K562 (cell line): Measurements from ENCODE around the gene FRMD1.

Experiments used
- ESRRA ChIP-seq: fragments of 450-650 bp; IDR thresholded peaks from 2 replicates; pipeline ENCODE4 v1.6.1; 2014; ENCODE audit warnings: low read depth, mild to moderate bottlenecking, moderate library complexity, borderline replicate concordance
- FOXK1 ChIP-seq: sonication (generic); formaldehyde crosslinking; IDR thresholded peaks from 2 replicates; pipeline ENCODE4 v1.8.0; 2022; ENCODE audit warnings: missing genetic modification reagents, mild to moderate bottlenecking, borderline replicate concordance
- FUS ChIP-seq: fragments of 200-400 bp; formaldehyde crosslinking; optimal IDR thresholded peaks from 2 replicates; pipeline ENCODE3; 2017; ENCODE audit warnings: low read depth, low read length
- IRF2 ChIP-seq: sonication (generic); formaldehyde crosslinking; IDR thresholded peaks from 2 replicates; pipeline ENCODE4 v1.8.1; 2022; ENCODE audit warnings: mild to moderate bottlenecking, missing genetic modification reagents
- KDM1A ChIP-seq, 2 experiments: fragments of 450-650 bp; IDR thresholded peaks; 2 replicates each; pipeline ENCODE4 v1.6.1; 2016; ENCODE audit warnings: mild to moderate bottlenecking in 2 of 2
- MAFK ChIP-seq: IDR thresholded peaks from 2 replicates; pipeline ENCODE4 v1.6.1; 2011; ENCODE audit warnings: low read length, improper control_type of control experiment
- MEF2A ChIP-seq: IDR thresholded peaks from 2 replicates; pipeline ENCODE4 v1.6.1; 2011; ENCODE audit warnings: low read depth, mild to moderate bottlenecking, low read length, moderate library complexity; ENCODE audit not compliant: control insufficient read depth
- MXI1 ChIP-seq: IDR thresholded peaks from 2 replicates; pipeline ENCODE4 v1.6.1; 2011; ENCODE audit warnings: low read depth, mild to moderate bottlenecking, improper control_type of control experiment, low read length
- PURB ChIP-seq: sonication (generic); formaldehyde crosslinking; IDR thresholded peaks from 2 replicates; pipeline ENCODE4 v1.9.0; 2021; ENCODE audit warnings: low read depth, mild to moderate bottlenecking, missing genetic modification reagents
- RNF2 ChIP-seq: sonication (generic); IDR thresholded peaks from 2 replicates; pipeline ENCODE4 v1.6.1; 2016
- SMC3 ChIP-seq: conservative IDR thresholded peaks from 2 replicates; pipeline ENCODE4 v1.6.1; 2011; ENCODE audit warnings: low read depth, low read length, improper control_type of control experiment; ENCODE audit not compliant: insufficient read depth
- ZBTB11 ChIP-seq, 3 experiments: fragments of 200-800 bp in 1 of 3; fragments of 250-450 bp in 1 of 3; fragments of 450-650 bp in 1 of 3; sonication (Bioruptor Pico) in 1 of 3; sonication (Bioruptor generic) in 1 of 3; formaldehyde crosslinking in 1 of 3; IDR thresholded peaks; 2 replicates each; pipeline versions ENCODE4 v1.6.1 to v1.8.0; 2016 to 2022; ENCODE audit warnings: mild to moderate bottlenecking in 2 of 3, missing genetic modification characterization in 2 of 3, missing compliant biosample characterization in 1 of 3, moderate library complexity in 1 of 3
- ZNF324 ChIP-seq: fragments of 250-450 bp; sonication (Bioruptor Pico); IDR thresholded peaks from 2 replicates; pipeline ENCODE4 v1.4.0; 2020; ENCODE audit warnings: mild to moderate bottlenecking
- TF ChIP-seq, protein P1 (sequence below), 3 experiments: IDR thresholded peaks in 2 of 3; conservative IDR thresholded peaks in 1 of 3; 2 replicates each; pipeline ENCODE4 v1.5.1; 2011 to 2012; ENCODE audit warnings: low read length in 3 of 3, mild to moderate bottlenecking in 3 of 3, control low read depth in 2 of 3, improper control_type of control experiment in 1 of 3, inconsistent platforms in 1 of 3, low read depth in 1 of 3, mixed read lengths in 1 of 3, moderate library complexity in 1 of 3; ENCODE audit not compliant: insufficient read depth in 2 of 3

DNA sequence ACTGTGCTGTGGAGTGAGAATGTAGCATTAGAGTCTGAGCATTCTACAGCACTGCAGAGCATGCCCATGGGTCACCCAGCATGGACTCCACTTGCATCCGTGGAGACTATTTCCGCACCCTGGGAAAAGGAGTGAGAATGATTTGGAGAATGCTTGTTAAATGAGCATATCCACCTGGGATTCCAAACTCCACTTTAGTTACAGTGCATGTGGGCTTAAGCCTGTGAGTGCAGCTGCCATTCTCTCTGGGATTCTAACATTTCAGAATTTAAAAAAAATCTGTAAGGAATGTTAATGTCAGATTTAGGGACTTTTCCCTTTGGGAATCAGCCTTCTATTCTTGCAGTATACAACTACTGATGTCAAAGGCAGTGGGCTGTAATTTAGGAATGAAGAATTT is 48.1 kb downstream of the FRMD1 start:
- TF ChIP-seq ZNF324 (CRISPR knock-in tag) (no peak), MEF2A (no peak), ESRRA (no peak), FOXK1 (no peak), KDM1A (IDR thresholded peaks at IDR 0.05) (no peak), PURB (CRISPR knock-in tag) (no peak), SMC3 (no peak), FUS (no peak), RNF2 (no peak), MAFK (no peak), IRF2 (CRISPR knock-in tag) (no peak), MXI1 (no peak), ZBTB11 (CRISPR knock-in tag; IDR thresholded peaks at IDR 0.05) (no peak)
- TF ChIP-seq, protein P1, sequence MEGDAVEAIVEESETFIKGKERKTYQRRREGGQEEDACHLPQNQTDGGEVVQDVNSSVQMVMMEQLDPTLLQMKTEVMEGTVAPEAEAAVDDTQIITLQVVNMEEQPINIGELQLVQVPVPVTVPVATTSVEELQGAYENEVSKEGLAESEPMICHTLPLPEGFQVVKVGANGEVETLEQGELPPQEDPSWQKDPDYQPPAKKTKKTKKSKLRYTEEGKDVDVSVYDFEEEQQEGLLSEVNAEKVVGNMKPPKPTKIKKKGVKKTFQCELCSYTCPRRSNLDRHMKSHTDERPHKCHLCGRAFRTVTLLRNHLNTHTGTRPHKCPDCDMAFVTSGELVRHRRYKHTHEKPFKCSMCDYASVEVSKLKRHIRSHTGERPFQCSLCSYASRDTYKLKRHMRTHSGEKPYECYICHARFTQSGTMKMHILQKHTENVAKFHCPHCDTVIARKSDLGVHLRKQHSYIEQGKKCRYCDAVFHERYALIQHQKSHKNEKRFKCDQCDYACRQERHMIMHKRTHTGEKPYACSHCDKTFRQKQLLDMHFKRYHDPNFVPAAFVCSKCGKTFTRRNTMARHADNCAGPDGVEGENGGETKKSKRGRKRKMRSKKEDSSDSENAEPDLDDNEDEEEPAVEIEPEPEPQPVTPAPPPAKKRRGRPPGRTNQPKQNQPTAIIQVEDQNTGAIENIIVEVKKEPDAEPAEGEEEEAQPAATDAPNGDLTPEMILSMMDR (IDR thresholded peaks at IDR 0.05 in 2 of 3, conservative IDR thresholded peaks at IDR 0.05 in 1 of 3; ENCODE audit: insufficient read depth in 2 of 3, low read depth in 1 of 3, low read length in 3 of 3), result no peak
